GM06990 (cell line): ENCODE results near the gene PPP3R2.
"Not testable (repeated sequence)": the region's sequence is repeated elsewhere in the genome, so short reads cannot be mapped to it uniquely, and the experiment has no call there.

Experiments
- DNase-seq: peaks from one replicate; pipeline ENCODE4 v3.0.0-alpha.2; 2011; ENCODE audit not compliant: insufficient read length; ENCODE audit errors: extremely low read depth
- H3K27me3 ChIP-seq: replicated peaks from 2 replicates; pipeline ENCODE4 v1.6.0; 2011; ENCODE audit warnings: low read length; ENCODE audit not compliant: control insufficient read depth, insufficient read depth
- H3K36me3 ChIP-seq: 2 replicates; pipeline ENCODE4 v1.5.1; 2011; ENCODE audit warnings: low read length; ENCODE audit not compliant: control insufficient read depth, insufficient read depth
- H3K4me3 ChIP-seq: replicated peaks from 2 replicates; pipeline ENCODE4 v1.5.1; 2011; ENCODE audit warnings: low read depth, mild to moderate bottlenecking, control low read depth, low read length
- CTCF ChIP-seq: IDR thresholded peaks from 2 replicates; pipeline ENCODE4 v1.5.1; 2011; ENCODE audit warnings: low read length, control low read depth, mild to moderate bottlenecking, inconsistent platforms; ENCODE audit not compliant: insufficient read depth, poor library complexity, severe bottlenecking

PPP3R2 gene

GRCh38 chr9:101601904-101602765 is 7.4 kb upstream of the PPP3R2 start:
- Histone ChIP-seq H3K4me3 (no peak overlapping the region), H3K36me3 (no peaks in the 10 kb centered on the region), H3K27me3 (no peaks in the 10 kb centered on the region)
- DNase-seq: no peak
- TF ChIP-seq CTCF: peak; percentile 70

DNA sequence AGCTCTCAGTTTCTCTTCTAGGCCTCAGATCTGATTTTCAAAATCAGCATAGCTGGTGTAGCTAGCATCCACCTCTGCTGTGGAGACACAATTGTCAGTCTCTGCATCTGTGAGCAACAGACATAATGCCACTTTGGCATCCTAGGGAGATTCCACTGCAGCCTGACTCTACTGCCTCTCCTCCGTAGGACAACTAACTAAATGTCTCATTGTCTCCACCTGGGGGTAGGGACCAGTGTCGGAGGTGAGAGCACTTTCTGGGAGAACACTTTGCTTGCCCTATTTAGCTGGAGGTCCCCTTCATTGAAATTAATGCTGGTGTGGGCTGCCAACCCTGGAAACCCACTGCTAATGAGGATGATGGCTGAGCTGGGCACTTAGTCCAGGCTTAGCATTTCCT is 1.4 kb downstream of the PPP3R2 start:
- H3K36me3 ChIP-seq: no peaks in the 10 kb centered on the region
- no peaks in the 10 kb centered on the region for H3K27me3 ChIP-seq
- TF ChIP-seq CTCF: no peak
- H3K4me3 ChIP-seq: no peak overlapping the region
- no peak for DNase-seq

GRCh38 chr9:101592788-101593187 is 2.0 kb downstream of the PPP3R2 start:
- no peak for DNase-seq
- Histone ChIP-seq H3K4me3 (no peak overlapping the region), H3K36me3 (no peaks in the 10 kb centered on the region), H3K27me3 (no peaks in the 10 kb centered on the region)
- no peak for TF ChIP-seq CTCF

GRCh38 chr9:101591787-101592446 is 2.9 kb downstream of the PPP3R2 start:
- no peak for TF ChIP-seq CTCF
- Histone ChIP-seq H3K36me3 (no peaks in the 10 kb centered on the region), H3K27me3 (no peaks in the 10 kb centered on the region), H3K4me3 (no peak overlapping the region)
- DNase-seq: no peak

DNA sequence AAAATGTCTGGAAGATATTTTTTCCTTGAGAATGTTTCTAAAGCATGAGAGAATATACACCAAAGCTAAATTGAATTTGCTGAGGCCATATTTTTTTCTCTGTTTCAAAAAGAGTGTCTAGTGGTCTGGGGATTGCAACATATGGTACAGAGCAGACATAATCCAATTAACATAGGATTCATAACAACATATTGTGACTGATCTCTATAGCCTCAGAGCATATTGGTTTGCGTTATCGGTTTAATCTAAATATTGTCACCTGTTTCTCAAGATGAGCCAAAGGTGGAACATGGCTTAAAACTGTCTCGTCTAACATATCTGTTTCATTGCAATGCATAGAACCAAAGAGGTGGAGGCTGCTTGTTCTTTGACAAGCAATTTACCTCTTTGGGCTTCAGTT is 3.9 kb downstream of the PPP3R2 start:
- no peak overlapping the region for H3K4me3 ChIP-seq
- DNase-seq: no peak
- TF ChIP-seq CTCF: no peak
- no peaks in the 10 kb centered on the region for H3K36me3 ChIP-seq
- H3K27me3 ChIP-seq: no peaks in the 10 kb centered on the region

GRCh38 chr9:101590074-101590473 is 4.7 kb downstream of the PPP3R2 start:
- not testable (repeated sequence) for H3K36me3 ChIP-seq, DNase-seq, H3K4me3 ChIP-seq, H3K27me3 ChIP-seq
